Choroid plexus epithelial cell (primary cell): ENCODE measurements around the gene GTF3C1.

ENCODE experiments used
- DNase-seq: peaks from one replicate; pipeline ENCODE4 v3.0.0-alpha.2; 2010; ENCODE audit warnings: low read depth
- H3K4me3 ChIP-seq: 2 replicates; pipeline ENCODE4 v1.5.1; 2011; ENCODE audit warnings: low read depth, mild to moderate bottlenecking, control low read depth, low read length, moderate library complexity
- CTCF ChIP-seq: conservative IDR thresholded peaks from 2 replicates; pipeline ENCODE4 v1.5.1; 2011; ENCODE audit warnings: low read depth, mild to moderate bottlenecking, control low read depth, inconsistent platforms, low read length, moderate library complexity

GTF3C1 gene

GRCh38 chr16:27489906-27490305, 59.8 kb downstream of the GTF3C1 start:
- no peak for TF ChIP-seq CTCF
- no peak overlapping the region for H3K4me3 ChIP-seq
- no peak for DNase-seq

- TF ChIP-seq CTCF = no peak
- H3K4me3 ChIP-seq = no peak overlapping the region
- no peak for DNase-seq
Observed at GRCh38 chr16:27489421-27489820, 60.3 kb downstream of the GTF3C1 start.

GRCh38 chr16:27486760-27487159, 63.0 kb downstream of the GTF3C1 start:
- no peak for TF ChIP-seq CTCF
- DNase-seq = no peak
- H3K4me3 ChIP-seq = no peak overlapping the region

GRCh38 chr16:27486344-27486743, 63.4 kb downstream of the GTF3C1 start:
- H3K4me3 ChIP-seq = no peak overlapping the region
- DNase-seq = peak; percentile 26
- TF ChIP-seq CTCF = no peak

- DNase-seq = no peak
- no peak for TF ChIP-seq CTCF
- no peak overlapping the region for H3K4me3 ChIP-seq
Observed at GRCh38 chr16:27485811-27486210, 63.9 kb downstream of the GTF3C1 start.

- no peak overlapping the region for H3K4me3 ChIP-seq
- TF ChIP-seq CTCF = no peak
- no peak for DNase-seq
Observed at GRCh38 chr16:27485126-27485525, 64.6 kb downstream of the GTF3C1 start.

GRCh38 chr16:27483624-27484023, 66.1 kb downstream of the GTF3C1 start:
- DNase-seq = no peak
- no peak overlapping the region for H3K4me3 ChIP-seq
- TF ChIP-seq CTCF = no peak
